Neural crest cell (in vitro differentiated cells): ENCODE data around the gene GNG10. TPM values are rescaled to one million over a fixed set of nuclear protein-coding genes. Genes with fewer than 3 reads are reported as not detected.
"Not testable (repeated sequence)": the region's sequence is repeated elsewhere in the genome, so short reads cannot be mapped to it uniquely, and the experiment has no call there.

Experiments used
- DNase-seq: peaks from one replicate; pipeline ENCODE4 v3.0.0; 2021; ENCODE audit warnings: low read depth, mixed read lengths, low spot score
- H3K27ac Mint-ChIP-seq: one replicate; pipeline ENCODE4 v1.8.0; 2021; ENCODE audit warnings: mild to moderate bottlenecking, mixed read lengths; ENCODE audit not compliant: unreplicated experiment
- H3K27me3 Mint-ChIP-seq: 2 replicates; pipeline ENCODE4 v1.8.0; 2021; ENCODE audit warnings: low read depth, mild to moderate bottlenecking, mixed read lengths
- H3K36me3 Mint-ChIP-seq: 2 replicates; pipeline ENCODE4 v1.8.0; 2021; ENCODE audit warnings: low read depth, mild to moderate bottlenecking, mixed read lengths
- H3K4me1 Mint-ChIP-seq: 2 replicates; pipeline ENCODE4 v1.8.0; 2021; ENCODE audit warnings: mixed read lengths
- H3K4me3 Mint-ChIP-seq: one replicate; pipeline ENCODE4 v1.8.0; 2021; ENCODE audit warnings: mild to moderate bottlenecking, mixed read lengths
- H3K9me3 Mint-ChIP-seq: 2 replicates; pipeline ENCODE4 v1.8.0; 2021; ENCODE audit warnings: mixed read lengths
- long read RNA-seq: library from polyadenylated mRNA; unstranded; transcript quantifications from one replicate; pipeline ENCODE4 v2.0.0, GENCODE V29; 2020
- total RNA-seq: library from RNA; stranded (reverse); gene quantifications from 2 replicates; pipeline ENCODE4 v1.2.1, GENCODE V29; 2021
- TF ChIP-seq, protein P1 (sequence below): fragments of 200-600 bp; sonication (generic); conservative IDR thresholded peaks from 2 replicates; pipeline ENCODE4 v1.5.0; 2021; ENCODE audit warnings: antibody characterized with exemption, mild to moderate bottlenecking

GNG10 gene
- 37.8 and 38.1 TPM in 2 replicates for total RNA-seq
- long read RNA-seq, transcript GNG10-201 (3 exons, 1,491 nt), result major isoform, 199 of 202 reads
- long read RNA-seq, partial matches to known transcripts, result 1 of 202 reads
- long read RNA-seq, other reads (novel, unspliced or antisense), result 2 of 202 reads

DNA sequence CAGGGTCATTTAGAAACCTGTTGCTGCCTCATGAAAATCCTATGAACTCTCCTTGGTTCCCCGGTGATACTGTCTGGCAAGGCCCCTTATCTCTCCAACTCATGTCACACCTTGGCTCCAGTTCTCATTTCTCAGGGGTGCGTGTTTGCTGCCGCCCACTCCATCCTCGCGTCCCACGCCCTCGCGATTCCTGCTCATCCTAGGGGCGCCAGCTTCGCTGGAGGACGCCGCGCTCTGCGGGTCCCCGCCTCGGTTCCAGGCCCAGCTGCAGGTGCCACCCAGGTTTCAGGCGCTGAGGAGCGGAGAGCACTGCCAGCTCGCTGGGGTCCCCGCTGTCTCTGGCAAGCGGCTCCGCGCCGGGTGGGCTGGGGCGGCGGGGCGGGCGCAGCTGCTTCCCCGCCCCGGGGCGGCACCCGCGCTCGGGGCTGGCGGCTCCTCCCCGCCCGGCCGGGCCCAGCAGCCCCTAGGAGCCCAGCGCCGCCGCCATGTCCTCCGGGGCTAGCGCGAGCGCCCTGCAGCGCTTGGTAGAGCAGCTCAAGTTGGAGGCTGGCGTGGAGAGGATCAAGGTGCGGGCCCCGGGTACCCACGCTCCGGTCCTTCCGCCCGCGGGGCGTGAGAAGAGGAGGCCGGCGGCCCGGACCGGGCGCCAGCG is at the start of gene GNG10:
TSS of gene GNG10 (plus strand) at position 456 of the 652 bp plus-strand sequence. CDS start at position 486, 30 bp downstream.
- TF ChIP-seq, protein P1, sequence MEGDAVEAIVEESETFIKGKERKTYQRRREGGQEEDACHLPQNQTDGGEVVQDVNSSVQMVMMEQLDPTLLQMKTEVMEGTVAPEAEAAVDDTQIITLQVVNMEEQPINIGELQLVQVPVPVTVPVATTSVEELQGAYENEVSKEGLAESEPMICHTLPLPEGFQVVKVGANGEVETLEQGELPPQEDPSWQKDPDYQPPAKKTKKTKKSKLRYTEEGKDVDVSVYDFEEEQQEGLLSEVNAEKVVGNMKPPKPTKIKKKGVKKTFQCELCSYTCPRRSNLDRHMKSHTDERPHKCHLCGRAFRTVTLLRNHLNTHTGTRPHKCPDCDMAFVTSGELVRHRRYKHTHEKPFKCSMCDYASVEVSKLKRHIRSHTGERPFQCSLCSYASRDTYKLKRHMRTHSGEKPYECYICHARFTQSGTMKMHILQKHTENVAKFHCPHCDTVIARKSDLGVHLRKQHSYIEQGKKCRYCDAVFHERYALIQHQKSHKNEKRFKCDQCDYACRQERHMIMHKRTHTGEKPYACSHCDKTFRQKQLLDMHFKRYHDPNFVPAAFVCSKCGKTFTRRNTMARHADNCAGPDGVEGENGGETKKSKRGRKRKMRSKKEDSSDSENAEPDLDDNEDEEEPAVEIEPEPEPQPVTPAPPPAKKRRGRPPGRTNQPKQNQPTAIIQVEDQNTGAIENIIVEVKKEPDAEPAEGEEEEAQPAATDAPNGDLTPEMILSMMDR, result no peak
- peaks cover 21% of the 10 kb centered on the region for H3K4me1 Mint-ChIP-seq
- peak within 1 kb of the TSS; percentile 97 for H3K4me3 Mint-ChIP-seq
- peak within 1 kb of the TSS; percentile 96 for H3K27ac Mint-ChIP-seq
- peaks cover 3% of the 10 kb centered on the region for H3K27me3 Mint-ChIP-seq
- peak; percentile 65 for DNase-seq
- H3K36me3 Mint-ChIP-seq, result peaks cover 6% of the 10 kb centered on the region
- H3K9me3 Mint-ChIP-seq, result no peaks in the 10 kb centered on the region

DNA sequence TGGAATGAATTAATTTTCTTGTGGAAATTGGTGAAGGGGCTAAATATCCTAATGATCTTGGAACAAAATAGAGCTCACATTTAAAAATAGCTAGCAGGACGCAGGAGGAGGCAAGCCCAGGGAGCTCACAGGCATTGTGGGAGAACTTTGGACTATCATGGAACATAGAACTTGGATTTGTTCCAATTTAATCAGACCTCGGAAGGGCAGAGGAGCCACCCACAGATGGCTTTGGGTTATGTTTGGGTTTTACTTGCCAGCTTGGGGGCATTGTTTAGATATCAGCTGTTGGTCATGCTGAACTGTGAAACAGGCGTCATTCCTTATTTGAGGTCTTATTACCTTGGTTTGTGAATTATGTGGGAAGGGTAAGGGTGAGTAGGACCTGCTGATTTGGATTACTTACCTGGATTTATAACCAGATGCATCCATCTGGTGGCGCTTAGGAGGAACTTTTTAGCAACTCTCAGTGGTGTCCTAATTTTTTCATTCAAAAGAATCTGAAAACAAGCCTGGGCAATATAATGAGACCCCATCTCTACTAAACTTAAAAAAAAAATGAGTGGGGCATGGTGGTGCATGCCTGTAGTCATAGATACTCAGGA is 47.9 kb upstream of the GNG10 start:
- Mint-ChIP-seq H3K4me1 (no peaks in the 10 kb centered on the region), H3K9me3 (no peaks in the 10 kb centered on the region), H3K36me3 (no peaks in the 10 kb centered on the region), H3K27ac (no peak overlapping the region), H3K27me3 (peaks cover 4% of the 10 kb centered on the region), H3K4me3 (no peak overlapping the region)
- DNase-seq, result no peak
- TF ChIP-seq, protein P1, result no peak

DNA sequence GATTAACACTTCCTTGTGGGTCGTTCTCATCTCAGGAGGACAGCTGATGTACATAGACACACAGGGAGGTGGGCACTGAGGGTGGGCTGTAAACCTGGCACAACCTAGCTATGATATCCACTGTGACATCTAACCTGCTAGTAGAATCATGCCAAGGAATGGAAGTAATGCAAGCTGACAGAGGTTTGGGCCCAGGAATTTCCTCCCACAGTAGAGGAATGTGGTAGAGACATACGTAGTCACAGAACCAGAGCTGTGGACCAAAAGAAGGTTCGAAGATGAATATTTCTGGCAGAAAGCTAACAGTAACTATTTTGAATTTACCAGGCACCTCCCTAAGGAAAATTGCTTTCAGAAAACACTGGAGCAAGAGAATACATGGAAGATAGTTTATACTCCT is 45.5 kb upstream of the GNG10 start:
- H3K27me3 Mint-ChIP-seq, result peaks cover 4% of the 10 kb centered on the region
- no peaks in the 10 kb centered on the region for H3K9me3 Mint-ChIP-seq

DNA sequence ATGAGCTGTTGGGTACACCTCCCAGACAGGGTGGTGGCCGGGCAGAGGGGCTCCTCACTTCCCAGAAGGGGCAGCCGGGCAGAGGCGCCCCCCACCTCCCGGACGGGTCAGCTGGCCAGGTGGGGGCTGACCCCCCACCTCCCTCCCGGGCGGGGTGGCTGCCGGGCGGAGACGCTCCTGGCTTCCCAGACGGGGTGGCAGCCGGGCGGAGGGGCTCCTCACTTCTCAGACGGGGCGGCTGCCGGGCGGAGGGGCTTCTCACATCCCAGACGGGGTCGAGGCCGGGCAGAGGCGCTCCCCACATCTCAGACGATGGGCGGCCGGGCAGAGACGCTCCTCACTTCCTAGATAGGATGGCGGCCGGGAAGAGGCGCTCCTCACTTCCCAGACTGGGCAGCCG is 44.1 kb upstream of the GNG10 start:
- DNase-seq, H3K36me3 Mint-ChIP-seq, H3K27ac Mint-ChIP-seq, H3K4me1 Mint-ChIP-seq, H3K27me3 Mint-ChIP-seq, H3K4me3 Mint-ChIP-seq, H3K9me3 Mint-ChIP-seq: not testable (repeated sequence)

More for the DNA sequence above, 45.5 kb upstream of the GNG10 start:
- no peaks in the 10 kb centered on the region for H3K36me3 Mint-ChIP-seq
- H3K27ac Mint-ChIP-seq, result no peak overlapping the region
- DNase-seq, result no peak
- TF ChIP-seq, protein P1, result no peak
- H3K4me1 Mint-ChIP-seq, result no peaks in the 10 kb centered on the region
- no peak overlapping the region for H3K4me3 Mint-ChIP-seq

DNA sequence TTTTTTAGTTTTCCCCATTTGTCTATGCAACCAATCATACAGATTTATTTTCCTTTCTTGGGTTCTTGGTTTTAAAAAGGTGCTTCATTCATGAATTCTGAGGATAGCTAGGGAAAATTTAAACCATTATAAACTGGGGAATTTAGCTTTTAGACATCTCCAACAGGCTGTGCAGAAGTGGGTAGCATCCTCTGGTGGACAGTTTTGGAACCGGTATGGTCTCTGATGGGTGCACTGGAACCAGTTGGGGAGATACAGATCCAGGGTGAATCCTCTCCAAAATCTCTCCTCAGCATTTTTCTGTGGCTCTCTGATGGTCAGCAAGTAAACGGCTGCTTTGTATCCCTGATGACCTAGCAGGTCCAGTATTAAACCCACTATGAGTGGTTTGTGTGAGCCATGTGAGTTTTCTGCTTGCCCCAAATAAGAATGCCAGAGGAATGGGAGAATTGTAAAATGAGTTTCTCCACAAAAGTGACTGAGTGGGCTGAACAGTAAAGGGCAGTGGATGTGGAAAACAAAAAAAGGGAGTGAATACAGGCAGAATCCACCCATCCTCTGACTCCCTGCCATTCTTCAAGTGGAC is 39.4 kb upstream of the GNG10 start:
- Mint-ChIP-seq H3K4me3 (no peak overlapping the region), H3K27me3 (peaks cover 6% of the 10 kb centered on the region), H3K27ac (no peak overlapping the region), H3K36me3 (no peaks in the 10 kb centered on the region), H3K9me3 (no peaks in the 10 kb centered on the region), H3K4me1 (no peaks in the 10 kb centered on the region)
- DNase-seq, result no peak
- TF ChIP-seq, protein P1, result peak; percentile 68

DNA sequence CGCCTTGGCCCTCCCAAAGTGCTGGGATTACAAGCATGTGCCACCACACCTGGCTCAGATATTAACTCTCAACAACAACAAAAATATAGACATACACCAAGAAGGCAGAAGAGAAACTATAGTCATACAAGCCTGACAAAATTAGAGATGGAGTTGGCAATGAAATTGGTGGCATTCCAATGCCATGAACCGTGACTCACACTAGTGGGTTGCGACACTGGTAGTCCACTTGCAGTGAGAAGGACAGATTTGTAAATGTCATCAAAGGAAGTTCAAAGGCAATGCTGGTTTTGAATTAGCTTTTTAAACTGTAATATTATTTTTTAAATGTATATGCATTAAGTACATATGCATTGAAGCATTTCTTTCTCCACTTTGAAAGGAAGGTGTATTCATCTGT is 38.8 kb upstream of the GNG10 start:
- TF ChIP-seq, protein P1, result no peak
- Mint-ChIP-seq H3K4me1 (no peaks in the 10 kb centered on the region), H3K36me3 (no peaks in the 10 kb centered on the region)

More for the DNA sequence above, 38.8 kb upstream of the GNG10 start:
- Mint-ChIP-seq H3K27me3 (peaks cover 6% of the 10 kb centered on the region), H3K4me3 (no peak overlapping the region), H3K27ac (no peak overlapping the region), H3K9me3 (no peaks in the 10 kb centered on the region)
- DNase-seq, result no peak
